T-helper 1 cell (primary cell): ENCODE data around the gene MPP2.
"Not testable (repeated sequence)": the region's sequence is repeated elsewhere in the genome, so short reads cannot be mapped to it uniquely, and the experiment has no call there.

Source experiments
- DNase-seq, 5 donors: peaks; one replicate each; pipeline ENCODE4 v3.0.0-alpha.2; 2012 to 2020

The MPP2 gene

DNA sequence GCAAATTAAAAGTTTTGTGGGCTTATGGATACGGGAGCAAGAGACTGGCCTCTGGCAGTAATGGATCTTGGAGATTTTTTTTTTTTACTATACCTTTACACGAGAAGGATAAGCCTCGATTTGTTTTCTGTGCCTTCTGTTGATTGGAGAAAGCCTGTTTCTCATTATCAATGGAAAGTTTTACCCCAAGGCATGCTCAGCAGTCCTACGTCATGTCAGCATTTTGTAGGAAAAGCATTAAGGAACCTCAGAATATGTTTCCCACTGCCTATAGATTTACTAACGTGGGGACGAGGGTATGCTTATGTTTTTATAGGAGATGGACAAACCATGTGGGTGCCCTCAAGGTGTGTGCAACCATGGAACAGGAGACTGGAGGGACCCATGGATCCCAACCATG lies 33.5 kb downstream of the MPP2 start:
- DNase-seq = no peak

DNA sequence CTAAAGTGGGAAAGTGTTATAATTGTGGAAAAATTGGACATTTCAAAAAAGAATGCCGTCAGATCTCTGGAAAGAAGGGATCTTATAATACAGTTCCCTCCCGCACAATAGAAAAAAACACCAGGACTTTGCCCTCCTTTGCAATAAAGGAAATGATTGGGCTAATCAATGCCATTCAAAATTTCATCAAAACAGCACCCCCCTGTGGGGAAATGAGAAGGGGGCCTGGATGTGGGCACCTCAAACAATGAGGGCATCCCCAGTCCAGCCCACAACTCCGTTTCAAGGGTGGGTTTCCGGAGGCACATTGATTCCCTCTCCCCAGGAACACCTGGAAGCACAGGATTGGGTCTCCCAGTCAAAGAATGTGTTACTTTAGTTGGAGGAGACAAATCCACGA lies 34.2 kb downstream of the MPP2 start:
- DNase-seq = no peak

DNA sequence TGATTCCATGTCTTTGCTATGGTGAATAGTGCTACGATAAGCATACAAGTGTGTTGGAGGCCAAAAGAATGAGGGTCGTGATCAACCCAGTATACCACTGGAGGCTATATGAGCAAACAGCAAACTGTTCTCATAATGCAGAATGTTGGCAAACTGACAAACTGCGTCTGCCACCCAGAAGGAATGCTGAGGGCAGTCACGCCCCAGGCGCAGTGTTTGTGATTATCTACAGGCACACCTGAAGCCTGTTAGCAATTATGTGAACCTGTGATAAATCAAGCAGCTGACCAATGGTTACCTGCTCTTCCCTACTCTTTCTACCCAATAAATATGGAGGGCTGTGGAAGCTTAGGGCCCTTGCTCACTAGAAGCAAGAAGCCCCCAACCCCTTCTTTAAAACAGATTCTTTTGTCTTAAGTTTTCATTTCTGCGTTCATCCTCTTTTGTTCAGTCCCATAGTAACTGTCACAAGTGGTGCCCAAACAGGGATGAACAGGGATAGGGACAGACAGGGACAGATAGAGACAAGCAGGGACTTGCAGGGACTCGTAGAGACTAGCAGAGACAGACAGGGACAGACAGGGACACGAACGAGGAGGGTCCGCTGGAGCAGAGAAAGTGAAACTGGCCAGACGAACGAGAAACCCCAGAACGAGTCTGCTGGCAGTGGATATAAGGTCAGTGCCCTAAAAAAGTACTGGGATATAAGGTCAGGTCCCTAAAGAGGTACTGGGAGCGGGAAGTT lies 35.2 kb downstream of the MPP2 start:
- no peak for DNase-seq

DNA sequence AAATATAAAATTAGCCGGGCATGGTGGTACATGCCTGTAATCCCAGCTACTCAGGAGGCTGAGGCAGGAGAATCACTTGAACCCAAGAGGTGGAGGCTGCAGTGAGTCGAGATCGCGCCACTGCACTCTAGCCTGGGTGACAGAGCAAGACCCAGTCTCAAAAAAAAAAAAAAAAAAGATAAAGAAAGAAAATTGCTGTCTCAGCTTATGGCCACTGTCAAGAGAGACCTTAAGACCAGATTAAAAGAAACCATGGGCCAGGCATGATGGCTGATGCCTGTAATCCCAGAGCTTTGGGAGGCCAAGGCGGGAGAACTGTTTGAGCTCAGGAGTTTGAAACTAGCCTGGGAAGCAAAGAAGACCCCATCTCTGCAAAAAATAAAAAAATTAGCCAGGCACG lies 38.3 kb downstream of the MPP2 start:
- DNase-seq = not testable (repeated sequence)

DNA sequence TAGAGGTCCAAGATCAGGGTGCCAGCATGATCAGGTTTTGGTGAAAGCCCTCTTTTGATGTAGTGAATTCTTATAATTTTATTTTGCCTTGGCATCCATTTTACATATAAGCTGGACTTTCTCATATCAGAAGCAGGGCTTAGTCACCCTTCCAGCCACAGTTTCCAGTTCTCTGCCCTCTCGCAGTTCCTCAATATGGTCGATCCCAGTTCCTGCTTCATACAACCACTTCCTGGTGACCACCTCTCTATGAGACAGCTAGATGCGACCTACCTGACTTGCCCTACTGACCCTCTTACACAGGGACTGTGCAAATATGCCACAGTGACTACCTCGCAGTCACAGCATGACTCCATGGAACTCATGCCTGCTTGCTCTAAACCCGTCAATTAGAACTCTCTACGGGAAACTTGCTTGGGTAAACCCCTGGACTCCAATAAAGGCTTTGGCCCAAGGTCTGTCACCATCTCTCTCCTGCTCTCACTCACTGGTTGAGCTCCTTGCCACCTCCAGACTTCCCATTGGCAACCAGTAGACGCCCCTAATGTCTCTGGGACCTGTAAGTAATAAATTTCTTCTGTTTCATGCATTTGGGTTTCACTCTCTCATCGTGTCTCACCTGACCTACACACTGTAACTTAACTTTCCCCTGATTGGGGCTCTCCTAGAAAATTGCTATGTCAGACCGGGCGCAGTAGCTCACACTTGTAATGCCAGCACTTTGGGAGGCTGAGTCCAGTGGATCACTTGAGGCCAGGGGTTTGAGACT lies 38.9 kb downstream of the MPP2 start:
- DNase-seq = no peak

DNA sequence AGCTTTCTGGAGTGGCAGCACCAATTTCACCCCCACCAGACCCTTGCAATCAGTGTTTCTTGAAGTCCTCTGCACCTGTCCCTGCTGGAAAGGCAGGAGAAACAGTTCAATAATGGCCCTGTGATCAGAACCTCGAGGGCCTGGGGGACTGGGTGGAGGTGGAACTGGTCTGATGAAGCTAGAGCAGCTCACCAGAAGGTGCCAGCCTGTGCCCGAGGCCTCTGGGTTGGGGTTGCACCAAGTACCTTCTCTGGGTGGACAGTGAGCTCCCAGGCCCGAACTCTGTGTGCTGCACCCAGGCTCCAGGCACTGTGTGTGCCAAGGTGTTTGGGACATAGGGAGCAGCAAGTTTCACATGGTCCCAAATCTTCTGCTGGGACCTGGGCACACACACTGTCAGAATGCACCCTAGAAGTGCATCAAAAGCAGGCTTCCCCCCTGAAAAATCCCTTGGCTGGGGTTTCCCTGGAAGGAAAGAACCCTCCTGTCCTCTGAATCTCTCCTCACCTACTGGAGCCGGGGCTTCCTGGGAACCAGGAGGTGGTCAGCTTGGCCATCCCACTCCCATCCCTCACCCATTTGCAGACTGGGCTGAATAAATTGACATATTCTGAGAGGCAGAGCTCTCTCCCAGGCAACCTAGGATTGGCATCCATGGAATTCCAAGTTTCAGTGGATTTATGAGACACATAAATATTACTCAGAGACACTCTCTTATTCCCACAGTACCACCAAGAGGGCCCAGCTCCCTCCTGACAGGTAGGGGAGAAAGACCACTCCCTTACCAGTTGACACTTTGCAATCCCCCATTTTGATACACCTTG lies 43.0 kb downstream of the MPP2 start:
- DNase-seq = no peak

DNA sequence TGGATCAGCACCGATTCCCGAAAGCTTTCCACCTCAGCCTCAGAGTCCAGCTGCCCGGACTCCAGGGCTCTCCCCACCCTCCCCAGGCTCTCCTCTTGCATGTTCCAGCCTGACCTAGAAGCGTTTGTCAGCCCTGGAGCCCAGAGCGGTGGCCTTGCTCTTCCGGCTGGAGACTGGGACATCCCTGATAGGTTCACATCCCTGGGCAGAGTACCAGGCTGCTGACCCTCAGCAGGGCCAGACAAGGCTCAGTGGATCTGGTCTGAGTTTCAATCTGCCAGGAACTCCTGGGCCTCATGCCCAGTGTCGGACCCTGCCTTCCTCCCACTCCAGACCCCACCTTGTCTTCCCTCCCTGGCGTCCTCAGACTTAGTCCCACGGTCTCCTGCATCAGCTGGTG lies 45.4 kb downstream of the MPP2 start:
- DNase-seq = no peak

DNA sequence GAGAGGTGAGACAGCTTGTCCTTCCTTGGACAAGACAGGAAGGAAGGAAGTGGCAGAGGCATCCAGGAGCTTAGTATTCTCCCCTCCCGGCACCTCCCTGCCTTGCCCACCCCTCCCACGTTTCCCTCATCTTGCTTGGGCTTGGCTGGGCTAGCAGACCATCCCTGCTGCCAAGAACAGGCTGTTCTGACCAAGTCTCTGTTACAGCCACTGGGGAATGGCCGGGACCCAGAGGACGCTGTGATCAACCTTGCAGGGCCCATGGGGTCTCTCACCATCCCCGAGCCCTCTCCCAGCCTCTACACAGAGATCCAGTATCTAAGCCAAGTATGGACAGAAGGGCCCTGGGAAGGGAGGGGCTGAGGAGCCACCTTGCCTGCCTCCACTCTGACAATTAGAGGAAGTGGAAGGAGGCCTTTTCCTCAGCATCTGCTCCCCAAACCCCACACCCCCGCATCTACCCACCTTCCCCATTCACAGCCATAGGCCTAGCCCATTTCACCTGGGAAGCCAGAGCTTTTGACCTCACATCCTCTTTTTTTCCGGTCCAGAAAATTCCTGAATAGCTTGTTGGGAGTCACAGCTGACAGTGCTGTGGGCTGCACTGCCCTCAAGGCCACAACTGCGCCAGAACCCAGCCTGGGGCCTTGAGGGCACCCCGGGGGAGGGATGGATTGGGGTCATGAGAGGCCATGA lies 46.3 kb downstream of the MPP2 start:
- no peak for DNase-seq

DNA sequence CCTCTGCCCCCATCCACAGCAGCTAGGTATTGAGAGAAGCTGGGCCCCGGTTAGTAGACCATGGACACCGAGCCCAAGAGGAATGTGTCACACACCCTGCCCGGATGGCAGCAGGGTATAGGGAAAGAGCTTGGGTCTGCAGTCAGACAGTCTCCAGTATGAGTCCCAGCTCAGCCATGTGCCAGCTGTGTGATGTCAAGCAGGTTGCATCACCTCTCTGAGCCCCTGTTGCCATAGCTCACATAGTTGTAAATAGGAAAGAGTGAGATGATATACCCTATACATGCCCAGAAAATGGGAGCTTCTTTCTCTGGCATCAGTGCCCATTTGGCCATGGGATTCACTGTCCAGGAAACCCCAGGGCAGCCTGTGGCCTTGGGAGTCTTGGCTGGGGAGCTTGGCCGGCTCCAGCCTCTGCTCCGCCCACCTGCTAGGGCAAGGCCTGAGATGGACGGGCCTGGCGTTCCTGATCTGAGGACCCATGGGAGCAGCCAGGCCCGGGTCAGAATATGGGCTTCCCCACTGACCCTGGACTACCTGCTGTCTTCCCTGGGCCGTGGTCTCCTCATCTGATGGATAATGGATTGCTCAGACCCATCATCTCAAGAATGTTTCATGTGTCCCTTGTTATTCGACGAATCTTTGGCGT lies 47.1 kb downstream of the MPP2 start:
- DNase-seq = no peak

DNA sequence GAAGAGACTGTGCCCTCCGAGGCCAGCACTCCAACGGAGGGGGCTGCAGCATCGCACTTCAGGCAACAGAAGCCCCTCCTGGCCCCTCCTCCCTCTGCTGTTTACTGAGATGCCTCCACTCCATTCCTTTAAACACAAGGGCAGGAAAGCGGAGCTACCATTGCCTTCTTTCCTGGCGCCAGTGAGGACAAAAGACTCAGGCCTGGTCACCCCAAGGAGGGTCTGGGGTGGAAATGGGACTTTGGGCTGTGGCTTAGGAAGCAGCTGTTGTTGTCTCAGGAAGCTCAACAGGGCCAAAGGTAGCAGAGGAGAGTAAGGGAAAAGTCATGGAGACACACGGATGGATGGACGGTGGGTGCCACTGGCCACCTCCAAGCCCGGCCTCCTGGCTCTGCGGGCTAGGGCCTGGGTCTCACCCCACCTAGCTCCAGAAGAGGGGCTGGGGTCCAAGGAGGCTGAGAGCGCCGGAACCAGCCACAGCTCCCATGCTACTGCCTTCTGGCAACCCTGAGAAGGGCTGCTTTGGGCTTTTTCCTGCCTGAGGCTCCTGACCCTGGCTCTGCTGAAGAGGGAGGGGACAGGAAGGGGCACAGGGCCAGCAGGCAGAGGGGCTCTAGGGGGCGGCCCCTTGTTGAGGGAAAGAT lies 49.3 kb downstream of the MPP2 start:
- no peak for DNase-seq

DNA sequence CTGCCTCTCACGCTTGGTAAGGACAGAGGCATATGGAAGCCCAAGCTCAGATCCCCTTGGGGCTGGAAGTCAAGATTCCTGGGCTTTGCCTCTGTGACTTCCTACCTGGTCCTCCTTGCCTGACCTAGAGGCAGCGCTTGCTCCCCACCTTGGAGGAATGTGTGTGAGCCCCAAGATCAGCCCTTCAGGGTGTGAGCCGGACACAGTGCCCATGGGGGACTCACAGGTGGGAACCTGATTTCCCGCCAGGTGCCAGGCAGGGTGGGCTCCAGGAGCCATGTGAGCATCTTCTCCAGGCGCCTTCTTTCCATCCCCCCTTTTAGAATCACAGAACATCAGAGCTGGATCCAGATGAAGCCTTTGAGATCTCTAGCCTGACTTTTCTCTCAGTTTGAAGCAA lies 50.2 kb downstream of the MPP2 start:
- no peak for DNase-seq

DNA sequence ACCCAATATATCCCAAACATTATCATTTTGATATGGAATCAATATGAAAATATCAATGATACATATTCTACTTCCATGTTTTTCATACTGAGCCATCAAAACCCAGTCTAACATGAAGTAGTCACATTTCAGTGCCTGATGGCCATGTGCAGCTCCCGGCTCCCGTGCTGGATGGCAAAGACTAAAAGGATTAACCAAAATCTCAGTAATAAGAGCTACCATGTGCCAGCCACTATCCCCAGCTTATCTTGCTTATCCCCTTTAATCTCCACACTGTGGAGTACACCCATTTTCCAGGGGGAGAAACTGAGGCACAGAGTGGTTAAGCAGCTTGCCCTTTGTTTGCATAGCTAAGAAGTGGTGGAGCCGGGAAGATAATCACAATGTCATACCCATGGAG lies 51.2 kb downstream of the MPP2 start:
- no peak for DNase-seq

DNA sequence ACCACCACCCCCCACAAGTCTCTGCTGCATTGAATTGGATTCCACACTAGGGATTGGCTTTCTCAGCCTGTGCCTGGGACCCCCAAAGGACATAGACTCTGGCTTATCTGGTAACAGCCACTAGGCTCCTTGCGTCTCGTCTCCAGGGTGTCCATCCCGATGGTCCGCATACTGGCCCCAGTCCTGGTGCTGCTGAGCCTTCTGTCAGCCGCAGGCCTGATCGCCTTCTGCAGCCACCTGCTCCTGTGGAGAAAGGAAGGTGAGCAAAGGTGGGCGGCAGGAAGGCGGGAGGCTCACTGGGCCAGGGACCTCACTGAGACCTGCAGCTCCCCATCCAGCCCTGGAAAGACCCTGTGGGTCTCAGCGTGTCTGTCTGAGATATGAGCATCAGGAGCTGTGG lies 52.3 kb downstream of the MPP2 start:
- DNase-seq = no peak

DNA sequence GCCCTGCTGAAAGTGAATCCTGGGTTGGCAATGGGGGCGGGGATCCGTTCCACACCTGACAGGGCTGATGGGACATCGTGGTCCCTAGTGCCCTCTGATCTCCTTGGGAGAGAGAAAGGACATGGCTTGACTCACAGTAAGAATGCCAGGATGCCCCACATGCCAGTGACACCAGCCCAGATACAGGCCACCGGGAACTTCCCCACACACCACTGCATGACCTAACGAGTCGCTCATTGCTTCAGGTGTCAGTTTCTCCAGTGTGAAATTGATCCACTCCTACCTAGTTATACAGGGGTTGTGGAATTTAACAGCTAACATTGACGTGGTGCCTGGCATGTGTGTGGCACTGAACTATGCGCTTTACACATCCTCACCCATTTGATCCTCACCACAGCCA lies 52.8 kb downstream of the MPP2 start:
- no peak for DNase-seq

DNA sequence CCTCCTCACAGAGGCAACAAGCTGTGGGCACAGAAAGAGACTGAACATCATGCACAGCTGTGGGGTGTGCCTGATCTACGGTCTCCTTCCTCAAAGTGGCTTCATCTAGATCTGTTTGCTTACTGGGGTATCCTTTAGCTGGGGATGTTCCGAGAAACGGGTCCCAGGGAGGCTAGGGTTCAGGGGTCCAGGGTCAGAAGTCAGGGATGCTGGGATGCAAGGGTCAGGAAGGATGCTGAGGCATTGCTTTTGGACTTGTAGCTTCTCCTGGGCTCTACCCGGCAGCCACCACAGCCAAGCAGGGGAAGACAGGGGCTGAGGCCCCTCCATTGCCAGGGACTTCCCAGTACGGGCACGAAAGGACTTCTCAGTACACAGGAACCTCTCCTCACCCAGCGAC lies 53.8 kb downstream of the MPP2 start:
- no peak for DNase-seq

DNA sequence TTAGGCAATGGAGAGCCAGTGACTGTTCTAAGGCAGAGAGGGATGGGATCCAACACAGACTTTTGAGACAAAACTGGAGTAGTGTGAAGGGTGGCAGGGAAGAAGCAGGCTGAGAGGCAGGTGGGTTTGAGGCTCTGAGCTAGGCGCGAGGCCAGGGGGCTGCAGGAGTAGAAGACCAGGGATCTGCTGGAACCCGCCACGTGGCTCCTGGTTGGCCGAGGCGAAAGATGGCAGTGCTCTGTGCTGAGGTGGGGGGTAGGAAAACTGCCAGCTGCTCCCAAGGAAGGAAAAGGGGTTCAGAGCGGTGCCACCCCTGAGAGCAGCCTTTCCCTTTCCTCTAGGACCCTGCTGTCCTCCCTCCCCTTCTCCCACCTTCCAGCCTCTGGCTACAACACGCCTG lies 54.8 kb downstream of the MPP2 start:
- no peak for DNase-seq

DNA sequence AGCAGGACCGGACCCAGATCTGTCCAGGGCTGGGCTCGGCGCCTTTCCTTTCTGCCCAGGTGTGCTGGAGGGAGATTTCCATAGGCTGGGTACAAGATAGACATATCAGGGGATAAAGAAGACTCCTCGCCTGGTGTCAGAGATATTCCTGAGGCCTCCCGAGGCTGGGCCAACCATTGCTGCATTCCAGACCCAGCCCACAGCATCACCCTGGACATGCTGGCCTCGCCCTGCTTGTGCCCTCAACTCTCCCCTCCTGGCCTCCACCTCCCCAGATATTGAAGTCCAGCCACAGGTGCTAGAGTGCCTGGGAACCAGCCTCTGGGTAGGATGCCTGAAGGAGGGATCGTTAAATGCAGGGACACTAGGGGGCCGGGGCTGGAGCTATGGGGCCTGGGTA lies 58.2 kb downstream of the MPP2 start:
- DNase-seq = no peak

DNA sequence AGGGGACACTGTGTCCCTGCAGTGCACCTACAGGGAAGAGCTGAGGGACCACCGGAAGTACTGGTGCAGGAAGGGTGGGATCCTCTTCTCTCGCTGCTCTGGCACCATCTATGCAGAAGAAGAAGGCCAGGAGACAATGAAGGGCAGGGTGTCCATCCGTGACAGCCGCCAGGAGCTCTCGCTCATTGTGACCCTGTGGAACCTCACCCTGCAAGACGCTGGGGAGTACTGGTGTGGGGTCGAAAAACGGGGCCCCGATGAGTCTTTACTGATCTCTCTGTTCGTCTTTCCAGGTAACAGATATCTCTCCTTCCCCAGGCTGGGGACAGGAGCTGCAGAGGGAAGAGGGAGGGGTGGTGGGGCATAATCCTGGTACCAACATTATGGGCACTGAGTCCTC lies 58.7 kb downstream of the MPP2 start:
- DNase-seq = no peak

DNA sequence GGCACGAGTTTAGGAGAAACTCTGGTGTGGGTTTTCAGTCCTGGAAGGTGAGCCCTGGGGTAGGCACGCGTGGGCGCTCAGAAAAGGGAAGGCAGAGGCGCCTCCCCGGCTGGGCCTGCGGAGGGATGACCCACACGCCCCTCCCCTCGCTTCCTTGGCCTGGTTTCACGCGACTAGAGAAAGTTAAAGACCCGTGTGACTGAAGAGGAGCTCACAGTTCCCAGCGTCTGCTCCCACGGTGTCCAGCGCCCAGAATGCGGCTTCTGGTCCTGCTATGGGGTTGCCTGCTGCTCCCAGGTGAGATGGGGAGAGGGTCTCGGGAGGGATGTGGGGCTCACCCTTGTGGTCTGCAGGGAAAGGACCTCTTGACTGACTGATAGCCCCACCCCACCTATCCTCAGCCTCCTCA lies 60.4 kb downstream of the MPP2 start, which contains the start of gene CD300LG:
Gene CD300LG, plus strand, starts transcription at position 214 of the 409 bp plus-strand sequence. Its CDS starts 41 bp downstream, at position 255.
- no peak for DNase-seq

DNA sequence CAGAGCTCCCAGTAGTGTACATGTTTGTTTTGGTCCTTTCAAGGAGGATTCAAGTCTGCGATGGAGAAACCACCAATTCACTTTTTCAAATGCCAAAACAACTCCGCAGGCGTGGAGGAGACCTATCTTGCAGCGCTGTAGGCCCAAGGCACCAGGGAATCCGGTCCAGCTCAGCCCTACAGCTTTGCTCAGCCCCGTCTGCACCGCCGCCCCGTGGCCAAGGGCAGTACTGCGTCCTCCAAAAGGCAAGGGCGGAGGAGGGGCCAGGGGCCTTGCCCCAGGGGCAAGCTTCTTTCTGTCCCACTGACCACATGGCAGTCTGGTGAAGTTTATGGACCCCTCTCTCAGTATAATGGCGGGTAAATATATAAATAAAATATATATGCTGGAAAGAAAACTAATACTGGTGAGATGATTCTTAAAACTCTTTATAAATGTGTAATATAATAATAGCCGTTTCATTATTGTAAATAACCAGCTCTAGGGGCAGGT lies 61.1 kb downstream of the MPP2 start:
- peak; percentile 28 to 66 (median 52) for DNase-seq

DNA sequence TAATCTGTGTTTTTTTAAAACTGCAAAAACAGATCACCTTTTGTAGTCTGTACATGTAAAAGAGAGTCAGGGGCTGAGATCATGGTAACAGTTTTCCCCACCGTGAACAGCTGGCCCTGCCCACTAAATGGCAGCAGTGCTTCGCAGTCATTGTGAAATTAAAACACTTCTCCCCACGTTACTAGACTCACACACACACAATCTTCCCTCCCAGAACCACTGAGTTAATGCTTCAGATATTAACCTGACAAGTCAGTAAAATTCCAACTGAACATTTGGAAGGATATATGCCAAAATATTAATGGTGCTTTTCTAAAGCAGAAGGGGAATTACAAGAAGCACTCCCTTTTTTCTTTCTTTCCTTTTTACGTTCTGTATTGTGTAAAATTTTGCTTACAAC lies 61.6 kb downstream of the MPP2 start:
- no peak for DNase-seq

DNA sequence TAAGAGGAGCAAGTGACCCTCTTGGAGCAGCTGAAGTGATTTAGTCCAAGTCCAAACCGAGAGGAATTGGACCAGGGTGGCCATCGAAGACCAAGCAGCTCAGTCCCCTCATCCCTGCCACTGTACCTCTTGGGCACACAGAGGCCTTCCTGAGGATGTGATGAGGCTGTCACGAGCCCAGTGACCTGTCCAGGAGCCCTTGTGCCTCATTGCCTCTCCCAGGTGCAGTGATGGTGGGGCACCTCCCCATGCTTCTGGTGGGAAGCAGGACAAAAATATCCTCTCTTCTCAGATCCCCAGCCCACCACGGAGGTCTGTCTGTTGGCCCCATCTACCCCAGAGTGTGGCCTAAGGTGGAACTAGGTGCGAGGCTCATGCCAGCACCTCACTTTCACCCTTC lies 63.1 kb downstream of the MPP2 start:
- DNase-seq = no peak
